ENCODE measurements around the gene PPP2R5C.

GRCh38 chr14:101826351-101826750 is 64.8 kb downstream of the PPP2R5C start:
- TF ChIP-seq, protein P1, sequence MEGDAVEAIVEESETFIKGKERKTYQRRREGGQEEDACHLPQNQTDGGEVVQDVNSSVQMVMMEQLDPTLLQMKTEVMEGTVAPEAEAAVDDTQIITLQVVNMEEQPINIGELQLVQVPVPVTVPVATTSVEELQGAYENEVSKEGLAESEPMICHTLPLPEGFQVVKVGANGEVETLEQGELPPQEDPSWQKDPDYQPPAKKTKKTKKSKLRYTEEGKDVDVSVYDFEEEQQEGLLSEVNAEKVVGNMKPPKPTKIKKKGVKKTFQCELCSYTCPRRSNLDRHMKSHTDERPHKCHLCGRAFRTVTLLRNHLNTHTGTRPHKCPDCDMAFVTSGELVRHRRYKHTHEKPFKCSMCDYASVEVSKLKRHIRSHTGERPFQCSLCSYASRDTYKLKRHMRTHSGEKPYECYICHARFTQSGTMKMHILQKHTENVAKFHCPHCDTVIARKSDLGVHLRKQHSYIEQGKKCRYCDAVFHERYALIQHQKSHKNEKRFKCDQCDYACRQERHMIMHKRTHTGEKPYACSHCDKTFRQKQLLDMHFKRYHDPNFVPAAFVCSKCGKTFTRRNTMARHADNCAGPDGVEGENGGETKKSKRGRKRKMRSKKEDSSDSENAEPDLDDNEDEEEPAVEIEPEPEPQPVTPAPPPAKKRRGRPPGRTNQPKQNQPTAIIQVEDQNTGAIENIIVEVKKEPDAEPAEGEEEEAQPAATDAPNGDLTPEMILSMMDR (conservative IDR thresholded peaks at IDR 0.05 in 1 of 2, IDR thresholded peaks at IDR 0.05 in 1 of 2; ENCODE audit: extremely low read depth in 1 of 2, insufficient read depth in 1 of 2, low read depth in 1 of 2, low read length in 2 of 2): no peak
- no peak for TF ChIP-seq EZH2 (IDR thresholded peaks at IDR 0.05; ENCODE audit: borderline replicate concordance, low read length)
